LNCAP (cell line): ENCODE results near the gene YPEL1.

ENCODE experiments used
- TF ChIP-seq, protein P1 (sequence below): fragments of 450-650 bp; IDR thresholded peaks from 2 replicates; pipeline ENCODE4 v1.5.1; 2017; ENCODE audit warnings: mild to moderate bottlenecking

The YPEL1 gene

DNA sequence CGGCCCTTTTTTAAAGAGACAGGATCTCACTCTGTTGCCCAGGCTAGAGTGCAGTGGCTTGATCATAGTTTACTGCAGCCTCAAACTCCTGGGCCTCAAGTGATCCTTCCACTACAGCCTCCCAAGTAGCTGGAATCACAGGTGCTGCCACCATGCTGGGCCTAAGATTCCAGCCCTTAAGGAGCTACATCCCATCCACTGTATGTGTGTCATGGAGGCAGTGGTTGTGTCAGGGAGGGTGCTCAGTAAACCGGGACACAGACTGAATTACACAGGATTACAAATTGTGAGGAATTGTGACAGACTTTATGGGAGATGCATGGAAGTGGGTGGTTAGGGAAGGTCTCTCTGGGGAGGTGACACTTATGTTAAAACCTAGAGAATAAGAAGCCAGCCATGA, 71.9 kb downstream of the YPEL1 start:
- TF ChIP-seq, protein P1, sequence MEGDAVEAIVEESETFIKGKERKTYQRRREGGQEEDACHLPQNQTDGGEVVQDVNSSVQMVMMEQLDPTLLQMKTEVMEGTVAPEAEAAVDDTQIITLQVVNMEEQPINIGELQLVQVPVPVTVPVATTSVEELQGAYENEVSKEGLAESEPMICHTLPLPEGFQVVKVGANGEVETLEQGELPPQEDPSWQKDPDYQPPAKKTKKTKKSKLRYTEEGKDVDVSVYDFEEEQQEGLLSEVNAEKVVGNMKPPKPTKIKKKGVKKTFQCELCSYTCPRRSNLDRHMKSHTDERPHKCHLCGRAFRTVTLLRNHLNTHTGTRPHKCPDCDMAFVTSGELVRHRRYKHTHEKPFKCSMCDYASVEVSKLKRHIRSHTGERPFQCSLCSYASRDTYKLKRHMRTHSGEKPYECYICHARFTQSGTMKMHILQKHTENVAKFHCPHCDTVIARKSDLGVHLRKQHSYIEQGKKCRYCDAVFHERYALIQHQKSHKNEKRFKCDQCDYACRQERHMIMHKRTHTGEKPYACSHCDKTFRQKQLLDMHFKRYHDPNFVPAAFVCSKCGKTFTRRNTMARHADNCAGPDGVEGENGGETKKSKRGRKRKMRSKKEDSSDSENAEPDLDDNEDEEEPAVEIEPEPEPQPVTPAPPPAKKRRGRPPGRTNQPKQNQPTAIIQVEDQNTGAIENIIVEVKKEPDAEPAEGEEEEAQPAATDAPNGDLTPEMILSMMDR = no peak

DNA sequence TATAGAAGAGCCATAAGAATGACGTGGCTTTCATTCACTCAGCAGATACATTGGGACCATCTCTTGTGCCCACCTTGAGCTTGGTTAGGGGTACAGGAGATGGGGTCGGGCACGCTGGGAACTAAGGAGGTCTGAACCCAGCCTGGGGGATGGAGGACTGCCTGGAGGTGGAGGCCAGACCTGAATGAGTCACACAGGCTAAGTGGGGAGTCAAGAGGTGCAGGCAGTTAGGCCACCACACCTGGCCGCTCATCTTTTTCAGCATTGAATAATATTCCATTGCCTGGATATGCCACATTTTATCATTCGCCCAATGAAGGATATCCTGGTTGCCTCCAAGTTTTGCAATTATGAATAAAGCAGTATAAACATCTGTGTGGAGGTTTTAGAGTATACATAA, 73.6 kb downstream of the YPEL1 start:
- TF ChIP-seq, protein P1 = no peak

DNA sequence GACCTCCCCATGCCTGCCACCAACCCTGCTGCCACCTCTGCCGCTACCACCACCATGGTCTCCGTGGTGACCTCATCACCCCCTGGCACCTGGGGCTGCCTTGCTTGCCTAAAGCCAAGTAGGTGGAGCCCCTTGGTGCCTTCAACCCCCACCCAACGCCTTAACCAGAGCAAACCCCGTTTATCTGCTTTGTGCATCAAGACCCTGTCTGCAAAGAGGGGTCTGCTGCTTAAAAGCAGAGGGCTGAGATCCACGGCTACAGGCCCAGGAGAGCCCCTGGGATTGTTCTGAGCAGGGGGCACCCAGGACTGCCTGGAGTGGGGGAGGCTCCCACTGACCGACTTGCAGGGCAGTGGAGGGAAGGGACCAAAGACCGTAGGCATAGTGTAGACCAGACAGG, 74.7 kb downstream of the YPEL1 start:
- TF ChIP-seq, protein P1 = no peak

DNA sequence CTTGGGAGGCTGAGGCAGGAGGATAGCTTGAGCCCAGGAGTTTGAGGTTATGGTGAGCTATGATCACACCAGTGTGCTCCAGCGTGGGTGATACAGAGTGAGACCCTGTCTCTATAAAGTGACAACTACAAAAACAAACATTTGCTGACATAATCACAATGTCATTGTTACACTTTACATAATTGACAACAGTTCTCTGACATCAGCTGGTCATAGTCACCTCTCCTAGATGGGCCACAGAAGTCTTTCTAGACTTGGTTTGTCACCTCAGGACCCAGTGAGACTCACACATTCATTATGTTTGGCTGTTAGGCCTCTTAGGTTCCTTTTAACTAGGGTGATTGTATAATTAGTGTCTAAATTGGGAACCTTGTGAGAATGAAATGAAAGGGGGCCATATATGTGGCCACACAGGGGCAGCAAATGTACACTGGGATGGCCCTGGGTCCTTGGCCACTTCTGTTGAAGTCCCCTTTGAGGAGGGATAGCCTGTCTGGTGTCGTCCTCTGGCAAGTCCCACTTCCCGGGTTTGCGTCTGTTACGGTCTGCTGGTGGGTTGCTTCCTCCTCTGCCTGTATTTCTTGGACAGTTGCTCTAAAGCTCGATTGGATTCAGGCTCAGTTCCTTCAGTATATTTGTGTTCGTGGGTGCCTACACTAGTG, 75.6 kb downstream of the YPEL1 start:
- TF ChIP-seq, protein P1 = no peak

DNA sequence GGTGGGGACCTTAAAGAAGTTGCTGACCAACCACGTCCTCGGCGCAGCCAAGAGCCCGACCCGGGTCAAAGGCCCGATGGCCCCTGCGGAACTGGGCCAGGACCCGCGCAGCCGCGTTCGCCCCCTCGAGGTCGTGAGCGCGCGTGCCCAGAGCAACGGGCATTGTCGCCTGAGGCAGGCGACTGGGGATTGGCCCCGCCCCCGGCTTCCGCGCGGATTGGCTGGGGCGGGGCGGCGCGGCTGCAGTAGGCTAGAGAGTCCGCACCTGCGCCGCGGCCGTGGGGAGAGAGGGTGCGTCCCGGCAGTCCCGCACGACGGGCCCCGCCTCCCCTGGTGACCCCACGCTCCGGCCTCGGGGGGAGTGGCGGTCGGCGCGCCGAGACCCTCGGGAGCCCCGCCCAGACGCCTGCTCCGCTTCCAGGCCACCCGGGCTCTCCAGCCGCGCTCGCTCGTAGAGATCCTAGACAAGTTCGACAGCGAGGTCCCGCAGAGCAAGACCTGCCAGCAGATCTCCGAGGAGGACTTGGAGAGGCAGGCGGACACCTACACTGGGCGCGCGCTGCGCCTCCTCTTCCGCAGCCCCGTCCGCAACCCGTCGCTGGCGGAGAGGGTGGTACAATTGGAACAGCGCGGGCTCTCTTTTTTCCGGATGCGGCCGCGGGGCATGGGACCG, 78.1 kb downstream of the YPEL1 start:
- TF ChIP-seq, protein P1 = no peak; the same call in 1 of the 2 replicates

DNA sequence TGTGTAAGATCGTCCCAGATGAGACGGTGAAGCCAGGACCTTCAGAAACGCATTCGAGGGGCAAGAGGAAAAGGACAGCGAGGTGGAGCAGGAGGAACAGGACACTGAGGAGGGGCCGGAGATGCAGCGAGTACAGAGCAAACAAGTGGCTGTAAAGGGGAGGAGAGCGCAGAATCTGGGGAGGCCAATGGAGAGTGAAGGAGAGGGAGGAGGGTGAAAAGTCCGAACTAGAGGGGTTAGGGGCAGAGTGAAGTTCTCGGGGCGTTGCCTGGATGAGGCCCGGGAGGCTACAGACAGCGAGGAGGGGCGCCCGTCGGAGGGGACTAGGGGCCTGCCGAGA, 78.6 kb downstream of the YPEL1 start:
- TF ChIP-seq, protein P1 = no peak

DNA sequence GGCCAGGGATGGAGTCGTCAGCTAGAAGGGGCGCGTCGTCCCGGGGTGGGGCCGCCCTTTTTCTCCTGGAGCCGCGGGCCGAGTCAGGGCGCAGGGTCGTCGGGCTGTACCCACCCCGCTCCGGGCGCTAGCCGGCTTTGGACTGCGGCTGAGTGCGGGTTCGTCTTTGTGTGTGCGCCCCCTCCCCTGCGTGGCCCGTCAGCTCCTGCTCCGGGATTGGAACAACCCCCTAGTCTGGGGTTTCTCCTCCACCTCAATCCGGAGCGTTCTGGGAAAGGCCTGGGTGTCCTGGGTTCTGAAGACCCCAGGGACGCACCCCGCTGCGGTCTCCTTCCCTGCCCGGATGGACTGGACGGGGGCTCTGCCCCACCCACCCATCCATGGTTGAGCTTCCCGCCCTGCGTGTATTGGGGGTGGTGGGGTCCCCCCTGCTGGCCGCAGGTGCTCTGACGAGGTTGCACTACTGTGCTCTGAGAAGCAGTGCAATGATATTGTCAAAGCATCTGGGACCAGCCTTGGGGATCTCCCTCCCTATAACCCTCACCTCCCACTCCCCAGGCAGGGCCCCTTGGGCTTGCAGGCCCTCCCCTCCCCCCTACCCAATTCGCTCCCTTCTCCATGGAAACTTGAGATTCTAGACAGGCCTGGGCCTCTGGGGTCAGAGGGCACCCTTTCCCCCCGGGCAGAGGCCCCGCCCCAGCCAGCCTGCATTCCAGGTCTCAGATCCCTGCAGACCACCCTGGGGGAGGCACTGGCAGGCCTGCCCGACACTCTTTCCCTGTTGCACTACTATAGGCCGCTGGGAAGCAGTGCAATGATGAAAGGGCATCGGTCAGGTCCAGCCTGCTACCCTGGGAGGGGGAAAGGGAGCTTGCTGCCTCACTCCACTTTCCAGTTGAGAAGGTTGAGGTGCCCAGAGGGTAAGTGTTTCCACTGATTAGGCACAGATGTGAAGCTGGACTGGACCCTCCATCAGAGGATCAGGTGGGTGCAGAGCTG, 82.7 kb downstream of the YPEL1 start:
- TF ChIP-seq, protein P1 = no peak
